ENCODE data around the gene XRN2.
"Not testable (repeated sequence)": the region's sequence is repeated elsewhere in the genome, so short reads cannot be mapped to it uniquely, and the experiment has no call there.

DNA sequence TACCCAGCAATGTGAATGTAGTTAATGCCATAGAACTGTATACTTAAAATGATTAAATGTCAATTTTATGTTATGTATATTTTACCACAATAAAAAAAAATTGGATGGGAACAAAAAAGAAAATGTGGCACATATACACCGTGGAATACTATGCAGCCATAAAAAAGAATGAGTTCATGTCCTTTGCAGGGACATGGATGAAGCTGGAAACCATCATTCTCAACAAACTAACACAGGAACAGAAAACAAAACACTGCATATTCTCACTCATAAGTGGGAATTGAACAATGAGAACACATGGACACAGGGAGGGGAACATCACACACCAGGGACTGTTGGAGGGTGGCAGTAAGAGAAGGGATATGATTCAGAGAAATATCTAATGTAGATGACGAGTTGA is 116.0 kb downstream of the XRN2 start:
- TF ChIP-seq, protein P1, sequence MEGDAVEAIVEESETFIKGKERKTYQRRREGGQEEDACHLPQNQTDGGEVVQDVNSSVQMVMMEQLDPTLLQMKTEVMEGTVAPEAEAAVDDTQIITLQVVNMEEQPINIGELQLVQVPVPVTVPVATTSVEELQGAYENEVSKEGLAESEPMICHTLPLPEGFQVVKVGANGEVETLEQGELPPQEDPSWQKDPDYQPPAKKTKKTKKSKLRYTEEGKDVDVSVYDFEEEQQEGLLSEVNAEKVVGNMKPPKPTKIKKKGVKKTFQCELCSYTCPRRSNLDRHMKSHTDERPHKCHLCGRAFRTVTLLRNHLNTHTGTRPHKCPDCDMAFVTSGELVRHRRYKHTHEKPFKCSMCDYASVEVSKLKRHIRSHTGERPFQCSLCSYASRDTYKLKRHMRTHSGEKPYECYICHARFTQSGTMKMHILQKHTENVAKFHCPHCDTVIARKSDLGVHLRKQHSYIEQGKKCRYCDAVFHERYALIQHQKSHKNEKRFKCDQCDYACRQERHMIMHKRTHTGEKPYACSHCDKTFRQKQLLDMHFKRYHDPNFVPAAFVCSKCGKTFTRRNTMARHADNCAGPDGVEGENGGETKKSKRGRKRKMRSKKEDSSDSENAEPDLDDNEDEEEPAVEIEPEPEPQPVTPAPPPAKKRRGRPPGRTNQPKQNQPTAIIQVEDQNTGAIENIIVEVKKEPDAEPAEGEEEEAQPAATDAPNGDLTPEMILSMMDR (IDR thresholded peaks at IDR 0.05; ENCODE audit: poor library complexity, severe bottlenecking), result not testable (repeated sequence)
- TF ChIP-seq EZH2 (IDR thresholded peaks at IDR 0.05; ENCODE audit: borderline replicate concordance, insufficient read depth, low read length, poor library complexity, severe bottlenecking); SMC3 (conservative IDR thresholded peaks at IDR 0.05; ENCODE audit: poor library complexity); RAD21 (conservative IDR thresholded peaks at IDR 0.05); EP300 (conservative IDR thresholded peaks at IDR 0.05; ENCODE audit: poor library complexity, severe bottlenecking): not testable (repeated sequence)
- TF ChIP-seq, protein P2, sequence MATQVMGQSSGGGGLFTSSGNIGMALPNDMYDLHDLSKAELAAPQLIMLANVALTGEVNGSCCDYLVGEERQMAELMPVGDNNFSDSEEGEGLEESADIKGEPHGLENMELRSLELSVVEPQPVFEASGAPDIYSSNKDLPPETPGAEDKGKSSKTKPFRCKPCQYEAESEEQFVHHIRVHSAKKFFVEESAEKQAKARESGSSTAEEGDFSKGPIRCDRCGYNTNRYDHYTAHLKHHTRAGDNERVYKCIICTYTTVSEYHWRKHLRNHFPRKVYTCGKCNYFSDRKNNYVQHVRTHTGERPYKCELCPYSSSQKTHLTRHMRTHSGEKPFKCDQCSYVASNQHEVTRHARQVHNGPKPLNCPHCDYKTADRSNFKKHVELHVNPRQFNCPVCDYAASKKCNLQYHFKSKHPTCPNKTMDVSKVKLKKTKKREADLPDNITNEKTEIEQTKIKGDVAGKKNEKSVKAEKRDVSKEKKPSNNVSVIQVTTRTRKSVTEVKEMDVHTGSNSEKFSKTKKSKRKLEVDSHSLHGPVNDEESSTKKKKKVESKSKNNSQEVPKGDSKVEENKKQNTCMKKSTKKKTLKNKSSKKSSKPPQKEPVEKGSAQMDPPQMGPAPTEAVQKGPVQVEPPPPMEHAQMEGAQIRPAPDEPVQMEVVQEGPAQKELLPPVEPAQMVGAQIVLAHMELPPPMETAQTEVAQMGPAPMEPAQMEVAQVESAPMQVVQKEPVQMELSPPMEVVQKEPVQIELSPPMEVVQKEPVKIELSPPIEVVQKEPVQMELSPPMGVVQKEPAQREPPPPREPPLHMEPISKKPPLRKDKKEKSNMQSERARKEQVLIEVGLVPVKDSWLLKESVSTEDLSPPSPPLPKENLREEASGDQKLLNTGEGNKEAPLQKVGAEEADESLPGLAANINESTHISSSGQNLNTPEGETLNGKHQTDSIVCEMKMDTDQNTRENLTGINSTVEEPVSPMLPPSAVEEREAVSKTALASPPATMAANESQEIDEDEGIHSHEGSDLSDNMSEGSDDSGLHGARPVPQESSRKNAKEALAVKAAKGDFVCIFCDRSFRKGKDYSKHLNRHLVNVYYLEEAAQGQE (IDR thresholded peaks at IDR 0.05; ENCODE audit: borderline replicate concordance), result not testable (repeated sequence)

All from neural cell (in vitro differentiated cells).